HepG2 (cell line): ENCODE measurements around the gene TBC1D21. TPM values are rescaled to one million over a fixed set of nuclear protein-coding genes. Genes with fewer than 3 reads are reported as not detected.

Experiments used
- ATAC-seq: fragments of 200-7000 bp; cut with Tn5 transposase; 3 replicates; pipeline ENCODE4 v1.9.1; 2020; ENCODE audit warnings: mild to moderate bottlenecking, moderate library complexity
- BruUV-seq: library from RNA; stranded (reverse); fragments of 400-500 nt; replicated peaks from 2 replicates; lab custom pipeline; 2021; lab: Mats Ljungman, UMichigan
- CTCF ChIA-PET: fragments of 300-600 bp; formaldehyde crosslinking; extraction: SDS; loops from one replicate; lab custom pipeline; 2021; ENCODE audit warnings: low total read pairs, inconsistent platforms, low intra/inter-chr PET ratio; lab: Yijun Ruan, JAX
- POLR2A ChIA-PET: fragments of 350-600 bp; sonication (Branson Sonifier 250); formaldehyde crosslinking; loops from one replicate; lab custom pipeline; 2020; ENCODE audit warnings: antibody characterized with exemption, inconsistent platforms; lab: Yijun Ruan, JAX
- DNase-seq: peaks from one replicate; pipeline ENCODE4 v3.0.0-alpha.2; 2015; ENCODE audit warnings: low spot score
- FAIRE-seq: peaks from 3 replicates; lab custom pipeline; 2011; peaks lifted over from hg19 to GRCh38; lab: Jason Lieb, UNC
- H2AFZ ChIP-seq: one replicate; pipeline ENCODE4 v1.6.1; 2011; ENCODE audit warnings: low read length, inconsistent platforms
- H3K27ac ChIP-seq: fragments of 300-600 bp; 3 replicates; pipeline ENCODE4 v1.8.0; 2011; ENCODE audit warnings: mixed run types, mild to moderate bottlenecking, mixed read lengths, low read length, inconsistent platforms; ENCODE audit not compliant: insufficient read depth; ENCODE audit errors: extremely low read length
- H3K27me3 ChIP-seq, 2 experiments: fragments of 200-600 bp in 1 of 2; 2 replicates in 1 of 2; 3 replicates in 1 of 2; pipeline versions ENCODE4 v1.6.0 to v1.8.0; 2011; ENCODE audit warnings: low read length in 2 of 2, mild to moderate bottlenecking in 2 of 2, moderate library complexity in 2 of 2, inconsistent platforms in 1 of 2; ENCODE audit not compliant: insufficient read depth in 2 of 2, control insufficient read depth in 1 of 2
- H3K36me3 ChIP-seq, 2 experiments: fragments of 200-600 bp in 1 of 2; replicated peaks in 1 of 2; 2 replicates in 1 of 2; 3 replicates in 1 of 2; pipeline versions ENCODE4 v1.5.1 to v1.8.0; 2011; ENCODE audit warnings: low read length in 2 of 2, inconsistent platforms in 1 of 2; ENCODE audit not compliant: insufficient read depth in 2 of 2, control insufficient read depth in 1 of 2
- H3K4me1 ChIP-seq: 2 replicates; pipeline ENCODE4 v1.5.1; 2012; ENCODE audit warnings: low read length, inconsistent platforms; ENCODE audit not compliant: insufficient read depth
- H3K4me2 ChIP-seq: 2 replicates; pipeline ENCODE4 v1.6.0; 2011; ENCODE audit warnings: low read depth, low read length, inconsistent platforms
- H3K4me3 ChIP-seq, 3 experiments: fragments of 200-600 bp in 1 of 3; sonication (generic), shearing (Covaris generic) in 1 of 3; replicated peaks in 1 of 3; 2 replicates each; pipeline ENCODE4 v1.5.1; 2011 to 2016; ENCODE audit warnings: low read length in 3 of 3, inconsistent platforms in 2 of 3, low read depth in 2 of 3, mild to moderate bottlenecking in 2 of 3, control low read depth in 1 of 3, mixed read lengths in 1 of 3; ENCODE audit not compliant: insufficient read depth in 1 of 3
- H3K79me2 ChIP-seq: one replicate; pipeline ENCODE4 v1.6.1; 2011; ENCODE audit warnings: low read length, inconsistent platforms; ENCODE audit not compliant: insufficient read depth
- H3K9ac ChIP-seq: 2 replicates; pipeline ENCODE4 v1.6.0; 2011; ENCODE audit warnings: mild to moderate bottlenecking, low read depth, low read length, inconsistent platforms; ENCODE audit not compliant: insufficient read depth
- H3K9me3 ChIP-seq: 2 replicates; pipeline ENCODE4 v1.5.1; 2012; ENCODE audit warnings: mild to moderate bottlenecking, low read length
- H4K20me1 ChIP-seq: 2 replicates; pipeline ENCODE4 v1.6.0; 2011; ENCODE audit warnings: inconsistent platforms, mild to moderate bottlenecking, low read length, moderate library complexity; ENCODE audit not compliant: insufficient read depth
- ELK4 ChIP-seq: sonication (generic); formaldehyde crosslinking; IDR thresholded peaks from 2 replicates; pipeline ENCODE4 v1.9.0; 2021; ENCODE audit warnings: missing genetic modification reagents, borderline replicate concordance
- KIAA2018 ChIP-seq: sonication (generic); formaldehyde crosslinking; IDR thresholded peaks from 2 replicates; pipeline ENCODE4 v1.5.0; 2020; ENCODE audit warnings: mild to moderate bottlenecking, missing genetic modification reagents, borderline replicate concordance
- MLX ChIP-seq: IDR thresholded peaks from 2 replicates; pipeline ENCODE4 v1.6.1; 2016
- MXI1 ChIP-seq: IDR thresholded peaks from 3 replicates; pipeline ENCODE4 v1.6.1; 2012; ENCODE audit warnings: low read depth, low read length, inconsistent platforms, borderline replicate concordance
- NFAT5 ChIP-seq: sonication (generic); formaldehyde crosslinking; IDR thresholded peaks from 2 replicates; pipeline ENCODE4 v1.4.0; 2020; ENCODE audit warnings: missing genetic modification reagents
- PRPF4 ChIP-seq: fragments of 200-400 bp; formaldehyde crosslinking; IDR thresholded peaks from 2 replicates; pipeline ENCODE4 v1.6.1; 2016; ENCODE audit warnings: low read length, low read depth; ENCODE audit not compliant: poor library complexity, severe bottlenecking
- WGBS: methylation state at CpG from one replicate; pipeline ENCODE4 v1.1.6; 2017; ENCODE audit warnings: low lambda C conversion rate; 5-methylcytosine and 5-hydroxymethylcytosine counted together
- in situ Hi-C: cut with HindIII; loops from 2 replicates; pipeline ENCODE4 v1.10.0; 2017; ENCODE audit warnings: low pct_unique_long_range_greater_than_20kb; ENCODE audit not compliant: extremely low pct_ligation_motif_present
- intact Hi-C: fragments of 100-400 bp; cut with micrococcal nuclease; formaldehyde crosslinking; loops from one replicate; pipeline ENCODE4 v1.10.0; 2022; ENCODE audit not compliant: unreplicated experiment
- polyA plus RNA-seq, 8 experiments: library from polyadenylated mRNA; depleted of rRNA in 3 of 8; stranded (reverse) in 7 of 8; unstranded in 1 of 8; fragments of >200 nt; fragmentation: Illumina TruSeq in 4 of 8; extraction: Trizol in 4 of 8; gene quantifications; 2 replicates each; pipeline versions ENCODE4 v1.2.1 to v1.2.3, GENCODE V29; 2011 to 2016; ENCODE audit warnings: low read depth in 4 of 8, missing spikeins in 1 of 8, mixed read lengths in 1 of 8; ENCODE audit not compliant: insufficient read depth in 1 of 8
- total RNA-seq, 5 experiments: library from RNA; depleted of rRNA; stranded (reverse); fragments of >200 nt; fragmentation: Illumina TruSeq; extraction: Trizol; gene quantifications; 2 replicates each; pipeline ENCODE4 v1.2.3, GENCODE V29; 2016; ENCODE audit warnings: low read depth in 1 of 5

The TBC1D21 gene
- total and polyA plus RNA-seq, 2 of the 13 experiments (the other 11 are each of a cell fraction or from before 2014, with no cell fraction given), result not detected

- no peak for TF ChIP-seq NFAT5 (CRISPR knock-in tag)
- TF ChIP-seq ELK4, result no peak
- no peak for TF ChIP-seq PRPF4
- TF ChIP-seq, all 625 proteins: peak for 0
Observed at GRCh38 chr15:73936588-73937290, 63.4 kb downstream of the TBC1D21 start (continued).

- Histone ChIP-seq H3K9me3 (no peaks in the 10 kb centered on the region), H3K9ac (no peak overlapping the region), H3K79me2 (no peaks in the 10 kb centered on the region), H3K27me3 (peaks cover 4 to 24% of the 10 kb centered on the region in 2 experiments; a peak in 3 of 5 replicates), H4K20me1 (peaks cover 3% of the 10 kb centered on the region), H3K4me3 (no peak overlapping the region), H3K4me2 (no peak overlapping the region), H3K27ac (no peak overlapping the region), H2AFZ (no peak overlapping the region), H3K36me3 (no peaks in the 10 kb centered on the region), H3K4me1 (peaks cover 15% of the 10 kb centered on the region)
- POLR2A ChIA-PET, result no interaction called here
- intact Hi-C loops (no loop called here), in situ Hi-C loops (no loop called here)
- FAIRE-seq, result no peak
- DNase-seq, result no peak
- no peak for ATAC-seq
- BruUV-seq, result no TSS peak
- CTCF ChIA-PET, result no interaction called here
- WGBS, result 43% methylated on average over 4 of the region's 10 CpGs
- no peak for TF ChIP-seq MXI1
- TF ChIP-seq KIAA2018 (CRISPR knock-in tag), result no peak
- TF ChIP-seq MLX, result no peak
Observed at GRCh38 chr15:73937296-73937695, 63.9 kb downstream of the TBC1D21 start.
